Liver (tissue), 3 donors: ENCODE results near the gene PPP2R5B.

Experiments used
- EGR1 ChIP-seq, 2 donors: IDR thresholded peaks; 2 replicates each; pipeline ENCODE4 v1.6.1; 2016 to 2018; ENCODE audit warnings: antibody characterized with exemption in 2 of 2, low read depth in 2 of 2
- FOXA1 ChIP-seq: IDR thresholded peaks from 2 replicates; pipeline ENCODE4 v1.6.1; 2016; ENCODE audit warnings: antibody characterized with exemption
- GABPA ChIP-seq, 2 donors: IDR thresholded peaks in 1 of 2; conservative IDR thresholded peaks in 1 of 2; 2 replicates each; pipeline ENCODE4 v1.6.1; 2016; ENCODE audit warnings: antibody characterized with exemption in 2 of 2, mild to moderate bottlenecking in 1 of 2, moderate library complexity in 1 of 2
- HNF4G ChIP-seq: IDR thresholded peaks from 2 replicates; pipeline ENCODE4 v1.6.1; 2016; ENCODE audit warnings: antibody characterized with exemption
- JUND ChIP-seq, 2 donors: IDR thresholded peaks; 2 replicates each; pipeline ENCODE4 v1.6.1; 2016; ENCODE audit warnings: antibody characterized with exemption in 2 of 2
- RAD21 ChIP-seq, 2 donors: IDR thresholded peaks; 2 replicates each; pipeline ENCODE4 v1.6.1; 2016; ENCODE audit warnings: antibody characterized with exemption in 2 of 2, mild to moderate bottlenecking in 2 of 2
- RXRA ChIP-seq, 2 donors: IDR thresholded peaks; 2 replicates each; pipeline ENCODE4 v1.6.1; 2017 to 2018; ENCODE audit warnings: antibody characterized with exemption in 2 of 2, mild to moderate bottlenecking in 1 of 2
- TAF1 ChIP-seq: conservative IDR thresholded peaks from 2 replicates; pipeline ENCODE4 v1.6.1; 2016; ENCODE audit warnings: antibody characterized with exemption, mild to moderate bottlenecking
- YY1 ChIP-seq: IDR thresholded peaks from 2 replicates; pipeline ENCODE4 v1.6.1; 2016; ENCODE audit warnings: antibody characterized with exemption, mild to moderate bottlenecking
- TF ChIP-seq, protein P1 (sequence below): fragments of 150-350 bp; IDR thresholded peaks from 2 replicates; pipeline ENCODE4 v1.5.1; 2017; ENCODE audit warnings: improper control_type of control experiment, low read depth, low read length; ENCODE audit not compliant: missing input control
- TF ChIP-seq, protein P2 (sequence below): IDR thresholded peaks from 2 replicates; pipeline ENCODE4 v1.6.1; 2016; ENCODE audit warnings: antibody characterized with exemption
- TF ChIP-seq, protein P3 (sequence below): IDR thresholded peaks from 2 replicates; pipeline ENCODE4 v1.6.1; 2016; ENCODE audit warnings: antibody characterized with exemption, mild to moderate bottlenecking
- TF ChIP-seq, protein P4 (sequence below): IDR thresholded peaks from 2 replicates; pipeline ENCODE4 v1.6.1; 2016; ENCODE audit warnings: antibody characterized with exemption
- TF ChIP-seq, protein P5 (sequence below): IDR thresholded peaks from 2 replicates; pipeline ENCODE4 v1.6.1; 2016; ENCODE audit warnings: antibody characterized with exemption
- donor health status: healthy.
- donor health status: healthy.

DNA sequence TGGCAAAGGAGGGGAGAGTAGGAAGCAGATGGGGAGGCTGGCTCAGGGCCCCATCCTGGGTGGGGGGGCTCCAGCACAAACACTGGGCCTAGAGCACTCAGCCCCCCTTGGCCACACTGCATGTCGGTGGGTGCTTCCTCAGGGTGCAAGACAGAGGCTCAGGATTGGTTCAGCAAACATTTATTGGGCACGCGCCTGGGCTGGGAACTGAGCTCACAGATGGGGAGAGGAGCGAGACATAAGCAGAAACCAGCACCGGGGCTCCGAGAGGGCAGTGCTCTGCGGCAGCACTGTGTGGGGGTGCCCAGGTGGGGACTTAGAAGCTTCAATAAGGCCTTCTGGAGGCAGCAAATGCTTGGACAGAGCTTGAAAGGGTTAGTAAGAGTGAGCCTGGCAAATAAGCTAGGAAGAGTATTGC is 34.0 kb upstream of the PPP2R5B start:
- TF ChIP-seq YY1 (no peak), FOXA1 (no peak), TAF1 (no peak), EGR1 (IDR thresholded peaks at IDR 0.05; ENCODE audit: low read depth in 2 of 2) (no peak), GABPA (IDR thresholded peaks at IDR 0.05 in 1 of 2, conservative IDR thresholded peaks at IDR 0.05 in 1 of 2) (no peak), RAD21 (IDR thresholded peaks at IDR 0.05) (no peak), RXRA (IDR thresholded peaks at IDR 0.05) (no peak), JUND (IDR thresholded peaks at IDR 0.05) (no peak), HNF4G (no peak)
- TF ChIP-seq, protein P1, sequence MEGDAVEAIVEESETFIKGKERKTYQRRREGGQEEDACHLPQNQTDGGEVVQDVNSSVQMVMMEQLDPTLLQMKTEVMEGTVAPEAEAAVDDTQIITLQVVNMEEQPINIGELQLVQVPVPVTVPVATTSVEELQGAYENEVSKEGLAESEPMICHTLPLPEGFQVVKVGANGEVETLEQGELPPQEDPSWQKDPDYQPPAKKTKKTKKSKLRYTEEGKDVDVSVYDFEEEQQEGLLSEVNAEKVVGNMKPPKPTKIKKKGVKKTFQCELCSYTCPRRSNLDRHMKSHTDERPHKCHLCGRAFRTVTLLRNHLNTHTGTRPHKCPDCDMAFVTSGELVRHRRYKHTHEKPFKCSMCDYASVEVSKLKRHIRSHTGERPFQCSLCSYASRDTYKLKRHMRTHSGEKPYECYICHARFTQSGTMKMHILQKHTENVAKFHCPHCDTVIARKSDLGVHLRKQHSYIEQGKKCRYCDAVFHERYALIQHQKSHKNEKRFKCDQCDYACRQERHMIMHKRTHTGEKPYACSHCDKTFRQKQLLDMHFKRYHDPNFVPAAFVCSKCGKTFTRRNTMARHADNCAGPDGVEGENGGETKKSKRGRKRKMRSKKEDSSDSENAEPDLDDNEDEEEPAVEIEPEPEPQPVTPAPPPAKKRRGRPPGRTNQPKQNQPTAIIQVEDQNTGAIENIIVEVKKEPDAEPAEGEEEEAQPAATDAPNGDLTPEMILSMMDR = no peak
- TF ChIP-seq, protein P2, sequence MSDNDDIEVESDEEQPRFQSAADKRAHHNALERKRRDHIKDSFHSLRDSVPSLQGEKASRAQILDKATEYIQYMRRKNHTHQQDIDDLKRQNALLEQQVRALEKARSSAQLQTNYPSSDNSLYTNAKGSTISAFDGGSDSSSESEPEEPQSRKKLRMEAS = no peak
- TF ChIP-seq, protein P3, sequence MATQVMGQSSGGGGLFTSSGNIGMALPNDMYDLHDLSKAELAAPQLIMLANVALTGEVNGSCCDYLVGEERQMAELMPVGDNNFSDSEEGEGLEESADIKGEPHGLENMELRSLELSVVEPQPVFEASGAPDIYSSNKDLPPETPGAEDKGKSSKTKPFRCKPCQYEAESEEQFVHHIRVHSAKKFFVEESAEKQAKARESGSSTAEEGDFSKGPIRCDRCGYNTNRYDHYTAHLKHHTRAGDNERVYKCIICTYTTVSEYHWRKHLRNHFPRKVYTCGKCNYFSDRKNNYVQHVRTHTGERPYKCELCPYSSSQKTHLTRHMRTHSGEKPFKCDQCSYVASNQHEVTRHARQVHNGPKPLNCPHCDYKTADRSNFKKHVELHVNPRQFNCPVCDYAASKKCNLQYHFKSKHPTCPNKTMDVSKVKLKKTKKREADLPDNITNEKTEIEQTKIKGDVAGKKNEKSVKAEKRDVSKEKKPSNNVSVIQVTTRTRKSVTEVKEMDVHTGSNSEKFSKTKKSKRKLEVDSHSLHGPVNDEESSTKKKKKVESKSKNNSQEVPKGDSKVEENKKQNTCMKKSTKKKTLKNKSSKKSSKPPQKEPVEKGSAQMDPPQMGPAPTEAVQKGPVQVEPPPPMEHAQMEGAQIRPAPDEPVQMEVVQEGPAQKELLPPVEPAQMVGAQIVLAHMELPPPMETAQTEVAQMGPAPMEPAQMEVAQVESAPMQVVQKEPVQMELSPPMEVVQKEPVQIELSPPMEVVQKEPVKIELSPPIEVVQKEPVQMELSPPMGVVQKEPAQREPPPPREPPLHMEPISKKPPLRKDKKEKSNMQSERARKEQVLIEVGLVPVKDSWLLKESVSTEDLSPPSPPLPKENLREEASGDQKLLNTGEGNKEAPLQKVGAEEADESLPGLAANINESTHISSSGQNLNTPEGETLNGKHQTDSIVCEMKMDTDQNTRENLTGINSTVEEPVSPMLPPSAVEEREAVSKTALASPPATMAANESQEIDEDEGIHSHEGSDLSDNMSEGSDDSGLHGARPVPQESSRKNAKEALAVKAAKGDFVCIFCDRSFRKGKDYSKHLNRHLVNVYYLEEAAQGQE = no peak
- TF ChIP-seq, protein P4, sequence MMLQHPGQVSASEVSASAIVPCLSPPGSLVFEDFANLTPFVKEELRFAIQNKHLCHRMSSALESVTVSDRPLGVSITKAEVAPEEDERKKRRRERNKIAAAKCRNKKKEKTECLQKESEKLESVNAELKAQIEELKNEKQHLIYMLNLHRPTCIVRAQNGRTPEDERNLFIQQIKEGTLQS = no peak
- TF ChIP-seq, protein P5, sequence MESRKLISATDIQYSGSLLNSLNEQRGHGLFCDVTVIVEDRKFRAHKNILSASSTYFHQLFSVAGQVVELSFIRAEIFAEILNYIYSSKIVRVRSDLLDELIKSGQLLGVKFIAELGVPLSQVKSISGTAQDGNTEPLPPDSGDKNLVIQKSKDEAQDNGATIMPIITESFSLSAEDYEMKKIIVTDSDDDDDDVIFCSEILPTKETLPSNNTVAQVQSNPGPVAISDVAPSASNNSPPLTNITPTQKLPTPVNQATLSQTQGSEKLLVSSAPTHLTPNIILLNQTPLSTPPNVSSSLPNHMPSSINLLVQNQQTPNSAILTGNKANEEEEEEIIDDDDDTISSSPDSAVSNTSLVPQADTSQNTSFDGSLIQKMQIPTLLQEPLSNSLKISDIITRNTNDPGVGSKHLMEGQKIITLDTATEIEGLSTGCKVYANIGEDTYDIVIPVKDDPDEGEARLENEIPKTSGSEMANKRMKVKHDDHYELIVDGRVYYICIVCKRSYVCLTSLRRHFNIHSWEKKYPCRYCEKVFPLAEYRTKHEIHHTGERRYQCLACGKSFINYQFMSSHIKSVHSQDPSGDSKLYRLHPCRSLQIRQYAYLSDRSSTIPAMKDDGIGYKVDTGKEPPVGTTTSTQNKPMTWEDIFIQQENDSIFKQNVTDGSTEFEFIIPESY = no peak
